SK-MEL-5 (cell line): ENCODE results near the gene CEP295NL. TPM values are rescaled to one million over a fixed set of nuclear protein-coding genes. Genes with fewer than 3 reads are reported as not detected.
"Not testable (repeated sequence)": the region's sequence is repeated elsewhere in the genome, so short reads cannot be mapped to it uniquely, and the experiment has no call there.

Experiments used
- DNase-seq: peaks from one replicate; pipeline ENCODE4 v3.0.0-alpha.2; 2016; ENCODE audit warnings: low read depth, low spot score
- in situ Hi-C: cut with HindIII; loops from 2 replicates; pipeline ENCODE4 v1.10.0; 2016; ENCODE audit warnings: low sequenced_read_pairs, high pct_unique_total_duplicates, low pct_unique_long_range_greater_than_20kb
- total RNA-seq: library from RNA; depleted of rRNA; stranded (reverse); fragments of >200 nt; shearing (Covaris generic); gene quantifications from 2 replicates; pipeline ENCODE4 v1.2.3, GENCODE V29; 2014

CEP295NL gene
- total RNA-seq, 1 experiment from 2014 or later, result 0.74 TPM

- in situ Hi-C loops, result no loop called here
- no peak for DNase-seq
Observed at GRCh38 chr17:78917451-78918275, 14.7 kb upstream of the CEP295NL start.

GRCh38 chr17:78915872-78916632 is 13.1 kb upstream of the CEP295NL start:
- in situ Hi-C loops, result no loop called here
- DNase-seq, result no peak

DNA sequence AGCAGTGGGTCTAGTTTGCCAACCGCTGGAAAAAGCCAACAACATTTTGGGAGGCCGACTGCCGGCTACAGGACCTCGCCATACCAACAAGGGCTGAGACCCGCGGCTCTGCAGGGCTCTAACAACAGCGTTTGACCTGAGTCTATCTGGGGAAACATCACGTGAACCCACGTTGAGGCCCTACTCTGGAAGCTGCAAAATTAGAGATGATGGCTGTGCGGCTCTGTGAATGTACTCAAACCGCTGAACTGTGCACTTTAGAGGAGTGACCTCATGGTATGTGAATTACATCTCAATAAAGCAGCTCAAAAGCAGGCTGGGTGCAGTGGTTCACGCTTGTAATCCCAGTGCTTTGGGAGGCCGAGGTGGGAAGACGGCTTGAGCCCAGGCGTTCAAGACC is 10.1 kb upstream of the CEP295NL start:
- DNase-seq, result no peak
- in situ Hi-C loops, result no loop called here

- DNase-seq, result no peak
- in situ Hi-C loops, result no loop called here
Observed at GRCh38 chr17:78912082-78912481, 9.1 kb upstream of the CEP295NL start.

GRCh38 chr17:78911543-78911942 is 8.5 kb upstream of the CEP295NL start:
- not testable (repeated sequence) for DNase-seq

GRCh38 chr17:78910497-78911284 is 7.7 kb upstream of the CEP295NL start:
- in situ Hi-C loops, result no loop called here
- no peak for DNase-seq

More at GRCh38 chr17:78911543-78911942, 8.5 kb upstream of the CEP295NL start:
- in situ Hi-C loops, result not testable (repeated sequence)

- in situ Hi-C loops, result no loop called here
Observed at GRCh38 chr17:78908426-78908825, 5.4 kb upstream of the CEP295NL start.

DNA sequence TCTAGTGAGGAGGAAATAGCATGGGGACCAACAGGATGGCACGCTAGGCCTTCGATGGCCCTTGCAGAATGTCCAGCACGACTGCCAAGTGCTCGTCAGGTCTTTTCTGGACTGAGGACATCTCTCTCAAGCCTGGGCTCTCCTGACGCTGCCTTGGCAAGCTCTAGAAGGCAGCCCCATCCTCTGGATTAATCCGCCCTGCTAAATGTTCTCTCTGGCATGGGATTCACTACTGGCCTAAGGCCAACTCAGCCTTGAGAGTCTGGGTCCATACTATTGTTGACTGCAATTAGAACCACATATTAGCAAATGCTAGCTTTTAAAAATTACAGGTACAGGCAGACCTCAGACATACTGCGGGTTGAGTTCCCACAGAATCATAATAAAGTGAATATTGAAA is 2.5 kb upstream of the CEP295NL start:
- in situ Hi-C loops, result no loop called here
- no peak for DNase-seq

More at GRCh38 chr17:78908426-78908825, 5.4 kb upstream of the CEP295NL start:
- DNase-seq, result no peak

DNA sequence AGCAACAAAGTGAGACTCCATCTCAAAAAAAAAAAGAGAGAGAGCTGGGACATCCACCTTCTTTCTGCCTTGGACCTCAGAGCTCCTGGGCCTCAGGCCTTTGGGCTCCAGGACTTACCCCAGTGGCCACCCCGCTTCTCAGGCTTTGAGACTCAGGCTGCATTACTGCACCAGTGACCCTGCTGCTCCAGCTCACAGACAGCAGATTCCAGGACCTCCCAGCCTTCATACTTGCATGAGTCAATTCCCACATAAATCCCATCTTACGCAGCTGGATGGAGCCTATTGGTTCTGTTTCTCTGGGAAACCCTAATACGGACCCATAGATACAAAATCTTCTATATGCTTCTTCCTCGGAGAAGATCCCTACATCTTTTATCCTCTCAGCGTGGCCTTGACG is 2.1 kb upstream of the CEP295NL start:
- in situ Hi-C loops, result no loop called here
- no peak for DNase-seq

DNA sequence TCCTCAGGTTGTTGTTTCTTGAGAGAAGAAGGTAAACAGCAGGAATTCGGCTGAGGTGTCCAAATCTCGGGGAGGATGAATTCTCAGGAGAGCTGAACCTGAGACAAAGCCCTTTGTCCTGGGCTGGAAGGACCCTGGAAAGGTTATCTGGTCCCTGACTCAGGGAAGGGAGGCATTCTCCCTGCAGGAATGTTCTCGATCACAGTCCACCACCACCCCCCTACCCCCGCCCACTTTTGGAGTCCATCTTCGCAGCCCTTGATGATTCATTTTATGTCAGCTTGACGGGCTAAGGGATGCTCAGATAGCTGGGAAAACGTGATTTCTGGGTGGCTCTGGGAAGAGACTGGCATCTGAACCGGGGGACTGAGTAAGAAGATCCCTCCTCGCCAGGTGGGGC is 1.4 kb upstream of the CEP295NL start:
- in situ Hi-C loops, result no loop called here
- DNase-seq, result no peak

DNA sequence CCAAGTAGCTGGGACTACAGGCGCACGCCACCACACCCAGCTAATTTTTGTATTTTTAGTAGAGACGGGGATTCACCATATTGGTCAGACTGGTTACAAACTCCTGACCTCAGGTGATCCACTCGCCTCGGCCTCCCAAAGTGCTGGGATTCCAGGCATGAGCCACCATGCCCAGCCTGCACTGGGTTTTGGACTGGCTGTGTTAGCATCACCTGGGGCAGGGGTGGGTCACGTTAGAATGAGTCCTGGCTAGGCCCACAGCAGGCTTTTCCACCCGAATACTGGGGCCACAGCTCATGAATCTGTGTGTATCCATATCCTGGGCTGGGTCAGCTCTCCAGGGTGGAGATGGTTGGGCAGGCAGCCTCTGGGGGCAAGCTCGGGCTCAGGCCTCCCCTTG is 770 bp downstream of the CEP295NL start:
- in situ Hi-C loops, DNase-seq: not testable (repeated sequence)

- no peak for DNase-seq
- in situ Hi-C loops, result no loop called here
Observed at GRCh38 chr17:78901806-78902205, 1.2 kb downstream of the CEP295NL start.

GRCh38 chr17:78900816-78901215 is 2.2 kb downstream of the CEP295NL start:
- DNase-seq, result no peak
- in situ Hi-C loops, result no loop called here

- in situ Hi-C loops, result no loop called here
- DNase-seq, result peak; percentile 100
Observed at GRCh38 chr17:78899361-78900260, 3.4 kb downstream of the CEP295NL start.

GRCh38 chr17:78898947-78899346 is 4.1 kb downstream of the CEP295NL start:
- in situ Hi-C loops, result no loop called here
- no peak for DNase-seq

- no peak for DNase-seq
- in situ Hi-C loops, result no loop called here
Observed at GRCh38 chr17:78898075-78898836, 4.7 kb downstream of the CEP295NL start.
